Transverse colon (tissue), 4 donors: ENCODE measurements around the gene SMCO3. TPM values are rescaled to one million over a fixed set of nuclear protein-coding genes. Genes with fewer than 3 reads are reported as not detected.

Source experiments
- DNase-seq: peaks from one replicate; pipeline ENCODE4 v3.0.0-alpha.2; 2019
- H3K27ac ChIP-seq, 4 donors: fragments of 200-600 bp; sonication (generic); 2 replicates each; pipeline ENCODE4 v1.5.1; 2016 to 2018; ENCODE audit warnings: inconsistent platforms in 4 of 4
- H3K27me3 ChIP-seq: fragments of 200-600 bp; sonication (generic); 2 replicates; pipeline ENCODE4 v1.5.1; 2017; ENCODE audit warnings: inconsistent platforms
- H3K36me3 ChIP-seq, 4 donors: fragments of 200-600 bp; sonication (generic); 2 replicates each; pipeline ENCODE4 v1.5.1; 2017 to 2019; ENCODE audit warnings: inconsistent platforms in 4 of 4
- H3K4me1 ChIP-seq, 4 donors: fragments of 200-600 bp; sonication (generic); 2 replicates each; pipeline ENCODE4 v1.5.1; 2017 to 2020; ENCODE audit warnings: inconsistent platforms in 4 of 4
- H3K4me3 ChIP-seq, 4 donors: fragments of 200-600 bp; sonication (generic); 1 replicate in 1 of 4; 2 replicates in 3 of 4; pipeline versions ENCODE4 v1.5.1 to v1.6.1; 2017 to 2019; ENCODE audit warnings: inconsistent platforms in 4 of 4
- H3K9me3 ChIP-seq, 2 donors: fragments of 200-600 bp; sonication (generic); 2 replicates each; pipeline ENCODE4 v1.5.1; 2017 to 2019; ENCODE audit warnings: inconsistent platforms in 2 of 2
- EP300 ChIP-seq: sonication (generic); formaldehyde crosslinking; IDR thresholded peaks from one replicate; pipeline ENCODE4 v1.6.1; 2017; ENCODE audit warnings: antibody characterized with exemption, low read depth
- POLR2A ChIP-seq: fragments of 450-650 bp; IDR thresholded peaks from one replicate; pipeline ENCODE4 v1.6.1; 2016; ENCODE audit warnings: antibody characterized with exemption, mild to moderate bottlenecking, moderate library complexity
- POLR2AphosphoS5 ChIP-seq, 3 donors: sonication (generic); formaldehyde crosslinking; IDR thresholded peaks; one replicate each; pipeline ENCODE4 v1.6.1; 2016; ENCODE audit warnings: antibody characterized with exemption in 3 of 3
- WGBS, 2 donors: methylation state at CpG; one replicate each; pipeline ENCODE4 v1.1.5; 2018; ENCODE audit warnings: low coverage in 1 of 2; 5-methylcytosine and 5-hydroxymethylcytosine counted together
- in situ Hi-C, 4 donors: fragments of 200-750 bp; cut with MboI; loops; one replicate each; pipeline versions ENCODE4 v1.15.0 to v1.15.1; 2017; ENCODE audit warnings: low sequenced_read_pairs in 3 of 4, low pct_ligation_motif_present in 1 of 4, low pct_unique_long_range_greater_than_20kb in 1 of 4
- intact Hi-C: fragments of 100-400 bp; cut with DNase I; formaldehyde crosslinking; loops from one replicate; pipeline ENCODE4 v1.15.1; 2023; ENCODE audit warnings: low total_unique reads
- total RNA-seq, 4 donors: library from RNA; depleted of rRNA; stranded (reverse); fragments of >200 nt; gene quantifications; one replicate each; pipeline ENCODE4 v1.1.0, GENCODE V29; 2016
- TF ChIP-seq, protein P1 (sequence below), 5 experiments: fragments of 200-600 bp in 3 of 5; fragments of 450-650 bp in 2 of 5; sonication (generic) in 3 of 5; IDR thresholded peaks; 1 replicate in 2 of 5; 2 replicates in 3 of 5; pipeline ENCODE4 v1.5.1; 2016 to 2017; ENCODE audit warnings: antibody characterized with exemption in 5 of 5, inconsistent platforms in 3 of 5, mild to moderate bottlenecking in 2 of 5, moderate library complexity in 1 of 5

The SMCO3 gene
- total RNA-seq, 4 donors from 2014 or later, result not detected

DNA sequence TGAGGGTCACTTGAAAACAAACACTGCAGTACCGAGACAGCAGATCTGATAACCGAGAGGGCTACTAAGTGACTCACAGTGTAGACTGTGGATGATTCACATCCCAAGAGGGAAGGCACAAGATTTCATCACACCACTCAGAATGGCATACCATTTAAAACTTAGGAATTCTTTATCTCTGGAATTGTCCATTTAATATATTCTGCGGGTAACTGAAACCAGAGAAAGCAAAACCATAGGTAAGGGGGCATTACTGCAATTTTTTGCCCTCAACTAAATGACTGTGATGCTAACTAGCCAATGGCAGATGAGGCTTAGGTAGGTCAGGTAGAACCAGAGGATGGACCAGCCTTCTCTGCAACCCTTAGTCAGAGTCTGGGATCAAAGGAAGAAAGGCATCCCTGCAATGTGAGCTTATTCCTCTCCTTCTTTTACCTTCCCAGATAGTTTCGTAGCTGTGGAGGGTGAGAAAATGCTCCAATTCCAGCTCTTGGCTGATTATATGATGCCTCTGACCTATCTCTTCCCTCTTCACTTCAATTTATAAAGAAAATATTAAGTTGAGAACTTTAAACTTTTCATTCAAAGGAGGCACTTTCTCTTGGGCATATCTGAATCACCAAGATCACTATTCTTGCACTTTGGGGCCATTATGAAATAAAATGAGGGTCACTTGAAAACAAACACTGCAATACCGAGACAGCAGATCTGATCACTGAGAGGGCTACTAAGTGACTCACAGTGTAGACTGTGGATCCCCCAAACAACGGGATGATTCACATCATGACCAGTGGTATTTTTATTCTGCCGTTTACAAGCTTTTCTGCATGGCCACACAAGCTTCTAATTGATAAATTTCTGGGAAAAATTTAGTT lies 22.6 kb upstream of the SMCO3 start:
- TF ChIP-seq POLR2A (no peak), EP300 (no peak), POLR2AphosphoS5 (IDR thresholded peaks at IDR 0.05) (no peak)
- TF ChIP-seq, protein P1, sequence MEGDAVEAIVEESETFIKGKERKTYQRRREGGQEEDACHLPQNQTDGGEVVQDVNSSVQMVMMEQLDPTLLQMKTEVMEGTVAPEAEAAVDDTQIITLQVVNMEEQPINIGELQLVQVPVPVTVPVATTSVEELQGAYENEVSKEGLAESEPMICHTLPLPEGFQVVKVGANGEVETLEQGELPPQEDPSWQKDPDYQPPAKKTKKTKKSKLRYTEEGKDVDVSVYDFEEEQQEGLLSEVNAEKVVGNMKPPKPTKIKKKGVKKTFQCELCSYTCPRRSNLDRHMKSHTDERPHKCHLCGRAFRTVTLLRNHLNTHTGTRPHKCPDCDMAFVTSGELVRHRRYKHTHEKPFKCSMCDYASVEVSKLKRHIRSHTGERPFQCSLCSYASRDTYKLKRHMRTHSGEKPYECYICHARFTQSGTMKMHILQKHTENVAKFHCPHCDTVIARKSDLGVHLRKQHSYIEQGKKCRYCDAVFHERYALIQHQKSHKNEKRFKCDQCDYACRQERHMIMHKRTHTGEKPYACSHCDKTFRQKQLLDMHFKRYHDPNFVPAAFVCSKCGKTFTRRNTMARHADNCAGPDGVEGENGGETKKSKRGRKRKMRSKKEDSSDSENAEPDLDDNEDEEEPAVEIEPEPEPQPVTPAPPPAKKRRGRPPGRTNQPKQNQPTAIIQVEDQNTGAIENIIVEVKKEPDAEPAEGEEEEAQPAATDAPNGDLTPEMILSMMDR (IDR thresholded peaks at IDR 0.05), result no peak
- Histone ChIP-seq H3K27ac (no peak overlapping the region), H3K4me3 (no peak overlapping the region), H3K36me3 (no peaks in the 10 kb centered on the region), H3K27me3 (no peaks in the 10 kb centered on the region), H3K9me3 (no peaks in the 10 kb centered on the region), H3K4me1 (peaks cover 1 to 17% (median 3%) of the 10 kb centered on the region in 4 donors)
- in situ Hi-C loops (loop anchor here in 2 of 4 donors (25.0 kb wide), 2 partner anchors 426 to 676 kb away; no protein-coding TSS in a partner anchor), intact Hi-C loops (no loop called here)
- 53 to 79% methylated on average over 4 to 7 of the region's 7 CpGs for WGBS, 2 donors
- no peak for DNase-seq

DNA sequence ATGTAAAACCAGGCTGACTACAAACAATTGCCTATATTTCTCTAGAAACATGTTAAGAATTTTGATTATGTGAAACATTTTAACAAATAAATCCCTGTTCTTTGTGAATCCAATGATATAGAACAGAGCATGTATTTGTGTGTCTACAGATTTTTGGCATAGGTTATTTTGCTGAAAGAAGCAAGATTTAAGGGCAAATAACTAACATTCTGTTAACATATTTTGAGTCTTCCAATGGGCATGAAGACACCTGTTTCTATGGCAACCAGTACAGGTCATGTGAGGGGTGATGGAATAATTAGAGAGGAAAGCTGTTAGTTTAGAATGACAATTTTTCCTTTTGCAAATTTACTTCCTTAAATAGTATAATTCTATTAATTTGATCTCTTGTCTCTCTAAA lies 20.5 kb upstream of the SMCO3 start:
- intact Hi-C loops, result no loop called here
- H3K27ac ChIP-seq, result no peak overlapping the region
- in situ Hi-C loops, result loop anchor here in 2 of 4 donors (25.0 kb wide), 2 partner anchors 428 to 678 kb away; no protein-coding TSS in a partner anchor
- no peaks in the 10 kb centered on the region for H3K9me3 ChIP-seq
- no peak for DNase-seq
- H3K27me3 ChIP-seq, result no peaks in the 10 kb centered on the region
- TF ChIP-seq, protein P1 (IDR thresholded peaks at IDR 0.05), result no peak
- TF ChIP-seq POLR2AphosphoS5 (IDR thresholded peaks at IDR 0.05) (no peak), EP300 (no peak), POLR2A (no peak)
- H3K4me1 ChIP-seq, result no peaks in the 10 kb centered on the region
- no peaks in the 10 kb centered on the region for H3K36me3 ChIP-seq
- no peak overlapping the region for H3K4me3 ChIP-seq

DNA sequence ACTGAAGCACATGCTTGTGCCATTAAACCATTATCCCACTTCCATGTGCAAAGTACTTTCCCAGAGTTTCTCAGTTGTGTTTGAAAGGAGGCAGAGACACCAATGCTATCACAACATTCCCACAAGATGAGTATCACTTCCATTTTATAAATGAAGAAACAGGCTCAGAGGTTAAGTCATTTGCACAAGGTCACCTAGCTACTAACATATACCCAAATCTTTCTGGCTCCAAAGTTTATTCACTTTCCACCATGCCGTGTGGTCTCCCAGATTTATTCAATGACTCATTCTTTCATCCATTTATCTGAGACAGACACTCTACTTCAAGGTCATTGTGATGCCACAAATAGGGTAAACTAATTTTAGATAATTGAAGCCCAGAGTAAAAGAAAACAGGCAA lies 20.0 kb upstream of the SMCO3 start:
- intact Hi-C loops (no loop called here), in situ Hi-C loops (loop anchor here in 2 of 4 donors (25.0 kb wide), 2 partner anchors 428 to 678 kb away; no protein-coding TSS in a partner anchor)
- no peak for DNase-seq
- TF ChIP-seq, protein P1 (IDR thresholded peaks at IDR 0.05), result no peak
- TF ChIP-seq POLR2AphosphoS5 (IDR thresholded peaks at IDR 0.05) (no peak), POLR2A (no peak), EP300 (no peak)
- Histone ChIP-seq H3K9me3 (no peaks in the 10 kb centered on the region), H3K27me3 (no peaks in the 10 kb centered on the region), H3K4me3 (no peak overlapping the region), H3K36me3 (no peaks in the 10 kb centered on the region), H3K27ac (no peak overlapping the region), H3K4me1 (no peaks in the 10 kb centered on the region)
- 42 to 63% methylated on average over 1 of the region's 1 CpG for WGBS, 2 donors

DNA sequence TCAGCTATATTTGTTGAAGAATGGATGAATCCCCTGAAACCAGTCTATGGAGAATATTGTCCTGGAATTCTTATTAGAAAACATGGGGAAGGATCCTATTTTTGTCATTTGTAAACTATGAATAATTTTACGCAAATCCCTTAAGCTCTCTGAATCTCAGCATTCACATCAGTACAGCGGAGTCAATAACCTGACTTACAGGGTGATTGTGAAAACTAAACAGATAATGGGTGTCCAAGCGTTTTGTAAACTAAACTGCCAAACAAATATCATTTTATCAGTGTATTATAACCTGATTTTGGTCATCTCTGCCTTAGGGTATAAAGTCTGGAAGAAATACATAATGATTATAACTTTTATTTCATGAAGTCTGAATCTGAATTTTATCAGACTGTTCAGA lies 19.4 kb upstream of the SMCO3 start:
- Histone ChIP-seq H3K36me3 (no peaks in the 10 kb centered on the region), H3K27ac (no peak overlapping the region), H3K4me1 (no peaks in the 10 kb centered on the region), H3K4me3 (no peak overlapping the region), H3K27me3 (no peaks in the 10 kb centered on the region), H3K9me3 (no peaks in the 10 kb centered on the region)
- in situ Hi-C loops (loop anchor here in 2 of 4 donors (25.0 kb wide), 2 partner anchors 429 to 679 kb away; no protein-coding TSS in a partner anchor), intact Hi-C loops (no loop called here)
- WGBS, 2 donors, result 81 to 89% methylated on average over 3 of the region's 3 CpGs
- DNase-seq, result no peak
- TF ChIP-seq POLR2AphosphoS5 (IDR thresholded peaks at IDR 0.05), result no peak
- no peak for TF ChIP-seq POLR2A
